GM23338 (cell line): ENCODE data around the gene DHRS12. TPM values are rescaled to one million over a fixed set of nuclear protein-coding genes. Genes with fewer than 3 reads are reported as not detected.

Experiments used
- ATAC-seq: fragments of 200-7000 bp; cut with Tn5 transposase; 3 replicates; pipeline ENCODE4 v1.9.1; 2020
- DNase-seq: peaks from one replicate; pipeline ENCODE4 v3.0.0-alpha.2; 2015; ENCODE audit warnings: low spot score
- H2AFZ ChIP-seq: fragments of 200-600 bp; sonication (generic); 2 replicates; pipeline ENCODE4 v1.8.0; 2016; ENCODE audit warnings: antibody characterized with exemption, mild to moderate bottlenecking, moderate library complexity
- H3F3A ChIP-seq: fragments of 200-600 bp; sonication (generic); replicated peaks from 2 replicates; pipeline ENCODE4 v1.8.0; 2017; ENCODE audit warnings: antibody characterized with exemption, mixed run types, low read depth
- H3K27ac ChIP-seq: fragments of 200-600 bp; sonication (generic); 2 replicates; pipeline ENCODE4 v1.6.1; 2016; ENCODE audit warnings: low read depth
- H3K27me3 ChIP-seq: fragments of 200-600 bp; sonication (generic); 2 replicates; pipeline ENCODE4 v1.8.0; 2016; ENCODE audit warnings: mild to moderate bottlenecking, mixed run types, moderate library complexity; ENCODE audit not compliant: insufficient read depth
- H3K36me3 ChIP-seq: fragments of 200-600 bp; sonication (generic); 2 replicates; pipeline ENCODE4 v1.8.0; 2016; ENCODE audit warnings: mild to moderate bottlenecking; ENCODE audit not compliant: insufficient read depth
- H3K4me1 ChIP-seq: fragments of 200-600 bp; sonication (generic); 2 replicates; pipeline ENCODE4 v1.8.0; 2016; ENCODE audit warnings: mild to moderate bottlenecking, moderate library complexity; ENCODE audit not compliant: insufficient read depth
- H3K4me2 ChIP-seq: fragments of 200-600 bp; sonication (generic); 2 replicates; pipeline ENCODE4 v1.7.1; 2017; ENCODE audit warnings: mixed run types
- H3K4me3 ChIP-seq: fragments of 200-600 bp; sonication (generic); 2 replicates; pipeline ENCODE4 v1.6.1; 2016; ENCODE audit warnings: mixed run types
- H3K79me2 ChIP-seq: fragments of 200-600 bp; sonication (generic); replicated peaks from 2 replicates; pipeline ENCODE4 v1.8.0; 2017; ENCODE audit warnings: mild to moderate bottlenecking; ENCODE audit not compliant: insufficient read depth
- H3K9me2 ChIP-seq: fragments of 200-600 bp; sonication (generic); 2 replicates; pipeline ENCODE4 v1.8.0; 2017; ENCODE audit not compliant: insufficient read depth
- H4K20me1 ChIP-seq: fragments of 200-600 bp; sonication (generic); replicated peaks from 2 replicates; pipeline ENCODE4 v1.8.0; 2017; ENCODE audit warnings: mild to moderate bottlenecking; ENCODE audit not compliant: insufficient read depth
- H3K27ac Mint-ChIP-seq: 2 replicates; pipeline ENCODE4 v1.8.0; 2020; ENCODE audit warnings: inconsistent platforms, mild to moderate bottlenecking, moderate library complexity, mixed read lengths
- H3K27me3 Mint-ChIP-seq: 3 replicates; pipeline ENCODE4 v1.8.0; 2022; ENCODE audit warnings: low read depth, mild to moderate bottlenecking, moderate library complexity, mixed read lengths, inconsistent platforms; ENCODE audit not compliant: insufficient read depth, poor library complexity
- H3K36me3 Mint-ChIP-seq: 3 replicates; pipeline ENCODE4 v1.8.0; 2021; ENCODE audit warnings: low read depth, mild to moderate bottlenecking, inconsistent platforms, moderate library complexity, mixed read lengths
- H3K4me1 Mint-ChIP-seq: 3 replicates; pipeline ENCODE4 v1.8.0; 2020; ENCODE audit warnings: mild to moderate bottlenecking, inconsistent platforms, mixed read lengths
- H3K4me3 Mint-ChIP-seq: 3 replicates; pipeline ENCODE4 v1.8.0; 2021; ENCODE audit warnings: moderate library complexity, mild to moderate bottlenecking, inconsistent platforms, mixed read lengths
- H3K9me3 Mint-ChIP-seq: 3 replicates; pipeline ENCODE4 v1.8.0; 2020; ENCODE audit warnings: moderate library complexity, mild to moderate bottlenecking, inconsistent platforms, mixed read lengths
- NANOG ChIP-seq: IDR thresholded peaks from 2 replicates; pipeline ENCODE4 v1.6.1; 2016; ENCODE audit warnings: antibody characterized with exemption, borderline replicate concordance
- POLR2AphosphoS5 ChIP-seq: IDR thresholded peaks from 2 replicates; pipeline ENCODE4 v1.6.1; 2016; ENCODE audit warnings: antibody characterized with exemption, low read depth
- REST ChIP-seq: IDR thresholded peaks from one replicate; pipeline ENCODE4 v1.6.1; 2018; ENCODE audit warnings: antibody characterized with exemption; ENCODE audit not compliant: unreplicated experiment
- ZNF462 ChIP-seq: fragments of 250-450 bp; sonication (Bioruptor Pico); IDR thresholded peaks from 2 replicates; pipeline ENCODE4 v1.5.0; 2020; ENCODE audit warnings: mild to moderate bottlenecking, moderate library complexity
- polyA plus RNA-seq: library from polyadenylated mRNA; unstranded; fragments of >200 nt; fragmentation: Nextera tagmentation; extraction: Ambion mirVana; gene quantifications from 2 replicates; pipeline ENCODE4 v1.2.1, GENCODE V29; 2016
- total RNA-seq: library from RNA; depleted of rRNA; stranded (reverse); fragments of >200 nt; shearing (Covaris generic); gene quantifications from 2 replicates; pipeline ENCODE4 v1.2.3, GENCODE V29; 2014

DHRS12 gene
- total and polyA plus RNA-seq, 2 experiments from 2014 or later = 4.6 to 12.2 TPM

GRCh38 chr13:51745243-51745642 is 58.7 kb downstream of the DHRS12 start (continued):
- TF ChIP-seq REST (no peak), ZNF462 (CRISPR knock-in tag) (no peak), NANOG (no peak)

GRCh38 chr13:51742611-51743010 is 61.4 kb downstream of the DHRS12 start:
- TF ChIP-seq ZNF462 (CRISPR knock-in tag) (no peak), POLR2AphosphoS5 (no peak)
- no peaks in the 10 kb centered on the region for H3K4me1 Mint-ChIP-seq
- Histone ChIP-seq H2AFZ (no peak overlapping the region), H3K36me3 (peaks cover 37% of the 10 kb centered on the region), H3K27ac (no peak overlapping the region), H3K9me2 (no peaks in the 10 kb centered on the region), H3K27me3 (no peaks in the 10 kb centered on the region), H3F3A (no peaks in the 10 kb centered on the region), H3K4me2 (no peak overlapping the region), H3K4me1 (no peaks in the 10 kb centered on the region), H3K4me3 (no peak overlapping the region), H4K20me1 (peaks cover 10% of the 10 kb centered on the region; the same call in 1 of the 2 replicates), H3K79me2 (no peaks in the 10 kb centered on the region; the same call in 1 of the 2 replicates)
- DNase-seq (no peak), ATAC-seq (no peak)
- peaks cover 10% of the 10 kb centered on the region for H3K9me3 Mint-ChIP-seq
- H3K27ac Mint-ChIP-seq = no peak overlapping the region; the same call in 1 of the 2 replicates
- peaks cover 67% of the 10 kb centered on the region for H3K36me3 Mint-ChIP-seq
- H3K27me3 Mint-ChIP-seq = peaks cover 3% of the 10 kb centered on the region
- H3K4me3 Mint-ChIP-seq = no peak overlapping the region
